Measurements from ENCODE around the gene YWHAG.

- TF ChIP-seq CTCF (conservative IDR thresholded peaks at IDR 0.05 in 1 of 2, IDR thresholded peaks at IDR 0.05 in 1 of 2; ENCODE audit: extremely low read depth in 1 of 2, insufficient read depth in 1 of 2, low read depth in 1 of 2, low read length in 2 of 2), result no peak
- no peak for TF ChIP-seq EZH2 (IDR thresholded peaks at IDR 0.05; ENCODE audit: borderline replicate concordance, low read length)
These were observed 5.0 kb downstream of the YWHAG start for GRCh38 chr7:76353744-76354143.
